Fibroblast of lung (primary cell): ENCODE data around the gene AKAP12. TPM values are rescaled to one million over a fixed set of nuclear protein-coding genes. Genes with fewer than 3 reads are reported as not detected.

Source experiments
- DNase-seq, 2 donors: peaks; one replicate each; pipeline versions ENCODE4 v3.0.0 to v3.0.0-alpha.2; 2010; ENCODE audit warnings: low read depth in 2 of 2
- H2AFZ ChIP-seq: 2 replicates; pipeline ENCODE4 v1.5.1; 2012; ENCODE audit warnings: low read length, control low read depth, inconsistent platforms
- H3K27ac ChIP-seq: 2 replicates; pipeline ENCODE4 v1.5.1; 2011; ENCODE audit warnings: low read length, control low read depth; ENCODE audit not compliant: insufficient read depth
- H3K27me3 ChIP-seq: 2 replicates; pipeline ENCODE4 v1.5.1; 2011; ENCODE audit warnings: mild to moderate bottlenecking, low read length; ENCODE audit not compliant: control insufficient read depth, insufficient read depth
- H3K36me3 ChIP-seq: 2 replicates; pipeline ENCODE4 v1.5.1; 2011; ENCODE audit warnings: low read length; ENCODE audit not compliant: control insufficient read depth, insufficient read depth
- H3K4me1 ChIP-seq: 2 replicates; pipeline ENCODE4 v1.5.1; 2011; ENCODE audit warnings: low read length; ENCODE audit not compliant: control insufficient read depth, insufficient read depth; ENCODE audit errors: extremely low read depth
- H3K4me2 ChIP-seq: 2 replicates; pipeline ENCODE4 v1.5.1; 2011; ENCODE audit warnings: low read length, control low read depth; ENCODE audit not compliant: insufficient read depth; ENCODE audit errors: extremely low read depth
- H3K4me3 ChIP-seq, 4 experiments: fragments of 200-600 bp in 1 of 4; sonication (generic) in 1 of 4; replicated peaks in 1 of 4; 2 replicates each; pipeline ENCODE4 v1.5.1; 2011 to 2016; ENCODE audit warnings: low read length in 4 of 4, low read depth in 3 of 4, mild to moderate bottlenecking in 3 of 4, control low read depth in 2 of 4, inconsistent platforms in 1 of 4, mixed read lengths in 1 of 4; ENCODE audit not compliant: insufficient read depth in 1 of 4; ENCODE audit errors: control extremely low read depth in 1 of 4
- H3K79me2 ChIP-seq: 2 replicates; pipeline ENCODE4 v1.5.1; 2012; ENCODE audit warnings: mild to moderate bottlenecking, low read length, inconsistent platforms; ENCODE audit not compliant: control insufficient read depth, insufficient read depth
- H3K9ac ChIP-seq: 2 replicates; pipeline ENCODE4 v1.5.1; 2011; ENCODE audit warnings: mild to moderate bottlenecking, low read length, control low read depth; ENCODE audit not compliant: insufficient read depth
- H3K9me3 ChIP-seq: 2 replicates; pipeline ENCODE4 v1.5.1; 2012; ENCODE audit warnings: low read depth, low read length; ENCODE audit not compliant: control insufficient read depth, insufficient read depth
- H4K20me1 ChIP-seq: 2 replicates; pipeline ENCODE4 v1.5.1; 2011; ENCODE audit warnings: low read length; ENCODE audit not compliant: control insufficient read depth, insufficient read depth; ENCODE audit errors: extremely low read depth
- CTCF ChIP-seq, 2 donors: IDR thresholded peaks in 1 of 2; conservative IDR thresholded peaks in 1 of 2; 1 replicate in 1 of 2; 2 replicates in 1 of 2; pipeline ENCODE4 v1.5.1; 2011 to 2012; ENCODE audit warnings: low read length in 2 of 2, control low read depth in 1 of 2, inconsistent platforms in 1 of 2, low read depth in 1 of 2, mild to moderate bottlenecking in 1 of 2
- EZH2 ChIP-seq: IDR thresholded peaks from 2 replicates; pipeline ENCODE4 v1.5.1; 2012; ENCODE audit warnings: low read length, control low read depth, mild to moderate bottlenecking; ENCODE audit errors: missing control alignments
- polyA plus RNA-seq, 2 donors: library from polyadenylated mRNA; depleted of rRNA in 1 of 2; stranded (reverse) in 1 of 2; unstranded in 1 of 2; fragments of >200 nt; gene quantifications; 2 replicates each; pipeline ENCODE4 v1.2.1, GENCODE V29; 2011 to 2012; ENCODE audit warnings: missing spikeins in 1 of 2
- total RNA-seq: library from RNA; depleted of rRNA; stranded (reverse); fragments of >200 nt; gene quantifications from 2 replicates; pipeline ENCODE4 v1.2.1, GENCODE V29; 2014

The AKAP12 gene
- total and polyA plus RNA-seq, 2 donors (not counting 1 experiment from before 2014, with no cell fraction given) = 68.5 to 133 TPM

- no peak overlapping the region for H3K27ac ChIP-seq
- no peaks in the 10 kb centered on the region for H3K4me1 ChIP-seq
- no peaks in the 10 kb centered on the region for H4K20me1 ChIP-seq
- H3K27me3 ChIP-seq = no peaks in the 10 kb centered on the region
- H3K9me3 ChIP-seq = no peaks in the 10 kb centered on the region
- DNase-seq = no peak
- TF ChIP-seq CTCF (conservative IDR thresholded peaks at IDR 0.05 in 1 of 2, IDR thresholded peaks at IDR 0.05 in 1 of 2; ENCODE audit: low read depth in 1 of 2, low read length in 2 of 2) (no peak), EZH2 (no peak)
- no peak overlapping the region for H3K9ac ChIP-seq
- H2AFZ ChIP-seq = no peak overlapping the region
- H3K4me2 ChIP-seq = no peak overlapping the region
- H3K4me3 ChIP-seq = no peak overlapping the region
- H3K36me3 ChIP-seq = peaks cover 9% of the 10 kb centered on the region
- H3K79me2 ChIP-seq = no peaks in the 10 kb centered on the region
These were observed 110.8 kb downstream of the AKAP12 start for GRCh38 chr6:151350442-151351145.

GRCh38 chr6:151351146-151351700, 111.5 kb downstream of the AKAP12 start:
- Histone ChIP-seq H3K9me3 (no peaks in the 10 kb centered on the region), H3K4me3 (no peak overlapping the region), H3K79me2 (no peaks in the 10 kb centered on the region), H2AFZ (no peak overlapping the region), H3K4me2 (no peak overlapping the region), H3K4me1 (no peaks in the 10 kb centered on the region), H3K27ac (no peak overlapping the region), H3K27me3 (no peaks in the 10 kb centered on the region), H3K9ac (no peak overlapping the region), H4K20me1 (no peaks in the 10 kb centered on the region), H3K36me3 (peaks cover 9% of the 10 kb centered on the region)
- no peak for TF ChIP-seq EZH2
- no peak for TF ChIP-seq CTCF (conservative IDR thresholded peaks at IDR 0.05 in 1 of 2, IDR thresholded peaks at IDR 0.05 in 1 of 2; ENCODE audit: low read depth in 1 of 2, low read length in 2 of 2)
- DNase-seq = no peak

- H3K79me2 ChIP-seq = no peaks in the 10 kb centered on the region
- no peak overlapping the region for H3K9ac ChIP-seq
- H3K4me3 ChIP-seq = no peak overlapping the region
- H2AFZ ChIP-seq = no peak overlapping the region
- H3K27me3 ChIP-seq = no peaks in the 10 kb centered on the region
- no peak overlapping the region for H3K4me2 ChIP-seq
- TF ChIP-seq EZH2 (no peak), CTCF (conservative IDR thresholded peaks at IDR 0.05 in 1 of 2, IDR thresholded peaks at IDR 0.05 in 1 of 2; ENCODE audit: low read depth in 1 of 2, low read length in 2 of 2) (no peak)
- DNase-seq = no peak
- no peaks in the 10 kb centered on the region for H3K4me1 ChIP-seq
- H3K36me3 ChIP-seq = peaks cover 9% of the 10 kb centered on the region
- no peak overlapping the region for H3K27ac ChIP-seq
- H3K9me3 ChIP-seq = no peaks in the 10 kb centered on the region
- H4K20me1 ChIP-seq = no peaks in the 10 kb centered on the region
These were observed 112.0 kb downstream of the AKAP12 start for GRCh38 chr6:151351731-151352130.
